Endodermal cell (in vitro differentiated cells): ENCODE measurements around the gene ST8SIA2. TPM values are rescaled to one million over a fixed set of nuclear protein-coding genes. Genes with fewer than 3 reads are reported as not detected.

Experiments used
- DNase-seq: peaks from one replicate; pipeline ENCODE4 v3.0.0-alpha.2; 2017
- H3K27ac ChIP-seq: 2 replicates; pipeline ENCODE4 v1.5.1; 2013; ENCODE audit warnings: mild to moderate bottlenecking, low read depth, low read length, moderate library complexity
- H3K27me3 ChIP-seq: 2 replicates; pipeline ENCODE4 v1.6.1; 2013; ENCODE audit warnings: mild to moderate bottlenecking, low read length, moderate library complexity; ENCODE audit not compliant: insufficient read depth, control insufficient read depth, poor library complexity, severe bottlenecking
- H3K36me3 ChIP-seq: 2 replicates; pipeline ENCODE4 v1.7.0; 2013; ENCODE audit warnings: mild to moderate bottlenecking, low read length, moderate library complexity; ENCODE audit not compliant: control insufficient read depth, insufficient read depth
- H3K4me1 ChIP-seq: one replicate; pipeline ENCODE4 v1.7.0; 2013; ENCODE audit warnings: low read length; ENCODE audit not compliant: control insufficient read depth, insufficient read depth
- H3K4me3 ChIP-seq: 2 replicates; pipeline ENCODE4 v1.5.1; 2013; ENCODE audit warnings: mild to moderate bottlenecking, low read length, moderate library complexity
- H3K9ac ChIP-seq: 2 replicates; pipeline ENCODE4 v1.6.1; 2013; ENCODE audit warnings: mild to moderate bottlenecking, low read length, moderate library complexity; ENCODE audit not compliant: poor library complexity, severe bottlenecking; ENCODE audit errors: extremely low read depth
- H3K9me3 ChIP-seq: 2 replicates; pipeline ENCODE4 v1.6.1; 2013; ENCODE audit warnings: mild to moderate bottlenecking, low read length, moderate library complexity; ENCODE audit not compliant: control insufficient read depth
- H3K27ac Mint-ChIP-seq: 2 replicates; pipeline ENCODE4 v1.8.0; 2020; ENCODE audit warnings: mixed read lengths
- H3K27me3 Mint-ChIP-seq: 2 replicates; pipeline ENCODE4 v1.8.0; 2021; ENCODE audit warnings: mild to moderate bottlenecking, mixed read lengths; ENCODE audit not compliant: insufficient read depth
- H3K36me3 Mint-ChIP-seq: 2 replicates; pipeline ENCODE4 v1.8.0; 2020; ENCODE audit warnings: low read depth, mixed read lengths
- H3K4me1 Mint-ChIP-seq: 2 replicates; pipeline ENCODE4 v1.8.0; 2020; ENCODE audit warnings: mixed read lengths
- H3K4me3 Mint-ChIP-seq: 2 replicates; pipeline ENCODE4 v1.8.0; 2020; ENCODE audit warnings: mild to moderate bottlenecking, moderate library complexity, mixed read lengths
- H3K9me3 Mint-ChIP-seq: 2 replicates; pipeline ENCODE4 v1.8.0; 2020; ENCODE audit warnings: mild to moderate bottlenecking, mixed read lengths
- WGBS, 2 experiments: methylation state at CpG; one replicate each; pipeline versions ENCODE4 v1.1.5 to v1.1.7; 2013; ENCODE audit warnings: missing lambda C conversion rate in 2 of 2, mixed read lengths in 1 of 2; ENCODE audit not compliant: insufficient coverage in 1 of 2, insufficient read length in 1 of 2; 5-methylcytosine and 5-hydroxymethylcytosine counted together
- total RNA-seq, 2 donors: library from RNA; stranded (reverse); fragmentation: NEBNext Ultra II Directional in 1 of 2; extraction: Animal tissue kit (Norgen Biotek cat#: 25700) in 1 of 2; gene quantifications; 2 replicates in 1 of 2; 3 replicates in 1 of 2; pipeline ENCODE4 v1.2.1, GENCODE V29; 2021
- TF ChIP-seq, protein P1 (sequence below): fragments of 200-600 bp; sonication (generic); conservative IDR thresholded peaks from 2 replicates; pipeline ENCODE4 v1.5.0; 2021; ENCODE audit warnings: antibody characterized with exemption, mild to moderate bottlenecking

Gene ST8SIA2
- total RNA-seq, 2 donors from 2014 or later: 8.1 to 8.9 TPM

GRCh38 chr15:92402751-92403150 lies 9.1 kb downstream of the ST8SIA2 start:
- no peak overlapping the region for H3K27ac Mint-ChIP-seq
- DNase-seq: no peak
- no peak overlapping the region for H3K27ac ChIP-seq
- peaks cover 17% of the 10 kb centered on the region for H3K27me3 Mint-ChIP-seq
- WGBS, 2 experiments: 97% methylated on average over 3 of the region's 5 CpGs; no CpG with 5 or more reads in 1 of the 2 experiments
- H3K9me3 Mint-ChIP-seq: no peaks in the 10 kb centered on the region
- H3K9ac ChIP-seq: no peak overlapping the region
- H3K36me3 Mint-ChIP-seq: peaks cover 2% of the 10 kb centered on the region
- no peaks in the 10 kb centered on the region for H3K4me1 ChIP-seq
- H3K27me3 ChIP-seq: no peaks in the 10 kb centered on the region
- H3K4me1 Mint-ChIP-seq: peaks cover 20% of the 10 kb centered on the region
- H3K4me3 ChIP-seq: no peak overlapping the region
- no peaks in the 10 kb centered on the region for H3K9me3 ChIP-seq
- peaks cover 18% of the 10 kb centered on the region for H3K36me3 ChIP-seq
- no peak overlapping the region for H3K4me3 Mint-ChIP-seq
- TF ChIP-seq, protein P1, sequence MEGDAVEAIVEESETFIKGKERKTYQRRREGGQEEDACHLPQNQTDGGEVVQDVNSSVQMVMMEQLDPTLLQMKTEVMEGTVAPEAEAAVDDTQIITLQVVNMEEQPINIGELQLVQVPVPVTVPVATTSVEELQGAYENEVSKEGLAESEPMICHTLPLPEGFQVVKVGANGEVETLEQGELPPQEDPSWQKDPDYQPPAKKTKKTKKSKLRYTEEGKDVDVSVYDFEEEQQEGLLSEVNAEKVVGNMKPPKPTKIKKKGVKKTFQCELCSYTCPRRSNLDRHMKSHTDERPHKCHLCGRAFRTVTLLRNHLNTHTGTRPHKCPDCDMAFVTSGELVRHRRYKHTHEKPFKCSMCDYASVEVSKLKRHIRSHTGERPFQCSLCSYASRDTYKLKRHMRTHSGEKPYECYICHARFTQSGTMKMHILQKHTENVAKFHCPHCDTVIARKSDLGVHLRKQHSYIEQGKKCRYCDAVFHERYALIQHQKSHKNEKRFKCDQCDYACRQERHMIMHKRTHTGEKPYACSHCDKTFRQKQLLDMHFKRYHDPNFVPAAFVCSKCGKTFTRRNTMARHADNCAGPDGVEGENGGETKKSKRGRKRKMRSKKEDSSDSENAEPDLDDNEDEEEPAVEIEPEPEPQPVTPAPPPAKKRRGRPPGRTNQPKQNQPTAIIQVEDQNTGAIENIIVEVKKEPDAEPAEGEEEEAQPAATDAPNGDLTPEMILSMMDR: no peak

GRCh38 chr15:92405942-92406341 lies 12.3 kb downstream of the ST8SIA2 start:
- H3K27me3 ChIP-seq: no peaks in the 10 kb centered on the region
- H3K9me3 ChIP-seq: no peaks in the 10 kb centered on the region
- H3K4me1 ChIP-seq: no peaks in the 10 kb centered on the region
- H3K4me1 Mint-ChIP-seq: peaks cover 40% of the 10 kb centered on the region
- peaks cover 5% of the 10 kb centered on the region for H3K27me3 Mint-ChIP-seq
- WGBS, 2 experiments: 88 to 97% methylated on average over 3 to 4 of the region's 5 CpGs
- H3K9me3 Mint-ChIP-seq: no peaks in the 10 kb centered on the region
- no peak overlapping the region for H3K9ac ChIP-seq
- H3K4me3 Mint-ChIP-seq: no peak overlapping the region
- no peak overlapping the region for H3K27ac Mint-ChIP-seq
- DNase-seq: no peak
- TF ChIP-seq, protein P1: no peak
- H3K36me3 ChIP-seq: peaks cover 18% of the 10 kb centered on the region
- no peak overlapping the region for H3K4me3 ChIP-seq
- H3K27ac ChIP-seq: no peak overlapping the region
- peaks cover 2% of the 10 kb centered on the region for H3K36me3 Mint-ChIP-seq

- Mint-ChIP-seq H3K9me3 (no peaks in the 10 kb centered on the region), H3K4me3 (no peak overlapping the region)
Observed at GRCh38 chr15:92407321-92407720, 13.6 kb downstream of the ST8SIA2 start.

More at GRCh38 chr15:92407321-92407720, 13.6 kb downstream of the ST8SIA2 start:
- no peak for DNase-seq
- 94 to 98% methylated on average over 5 to 6 of the region's 6 CpGs for WGBS, 2 experiments
- H3K27me3 ChIP-seq: no peaks in the 10 kb centered on the region
- H3K9me3 ChIP-seq: no peaks in the 10 kb centered on the region
- peak overlapping the region; percentile 46 for H3K27ac ChIP-seq
- Mint-ChIP-seq H3K27ac (no peak overlapping the region), H3K4me1 (peaks cover 43% of the 10 kb centered on the region), H3K36me3 (peaks cover 2% of the 10 kb centered on the region), H3K27me3 (peaks cover 11% of the 10 kb centered on the region)
- H3K36me3 ChIP-seq: peaks cover 18% of the 10 kb centered on the region
- H3K4me1 ChIP-seq: no peaks in the 10 kb centered on the region
- no peak overlapping the region for H3K4me3 ChIP-seq
- TF ChIP-seq, protein P1: no peak
- H3K9ac ChIP-seq: no peak overlapping the region
